Fibroblast of upper back skin (primary cell): ENCODE results near the gene EQTN.
"Not testable (repeated sequence)": the region's sequence is repeated elsewhere in the genome, so short reads cannot be mapped to it uniquely, and the experiment has no call there.

ENCODE experiments used
- DNase-seq: peaks from one replicate; pipeline ENCODE4 v3.0.0-alpha.2; 2013

The EQTN gene

GRCh38 chr9:27292659-27293405, 4.1 kb downstream of the EQTN start:
- DNase-seq = peak; percentile 79

- DNase-seq = no peak
Observed at GRCh38 chr9:27291292-27291691, 5.7 kb downstream of the EQTN start.

GRCh38 chr9:27282269-27282668, 14.7 kb downstream of the EQTN start:
- no peak for DNase-seq

GRCh38 chr9:27280860-27281259, 16.1 kb downstream of the EQTN start:
- no peak for DNase-seq

GRCh38 chr9:27280249-27280648, 16.7 kb downstream of the EQTN start:
- no peak for DNase-seq

- DNase-seq = no peak
Observed at GRCh38 chr9:27279611-27280010, 17.3 kb downstream of the EQTN start.

GRCh38 chr9:27278374-27278773, 18.6 kb downstream of the EQTN start:
- DNase-seq = peak; percentile 6

- peak; percentile 58 for DNase-seq
Observed at GRCh38 chr9:27276193-27277030, 20.5 kb downstream of the EQTN start.

GRCh38 chr9:27273186-27273585, 23.8 kb downstream of the EQTN start:
- DNase-seq = no peak

GRCh38 chr9:27272103-27272502, 24.8 kb downstream of the EQTN start:
- no peak for DNase-seq

- DNase-seq = peak; percentile 24
Observed at GRCh38 chr9:27261517-27262211, 35.3 kb downstream of the EQTN start.

GRCh38 chr9:27260789-27261516, 36.0 kb downstream of the EQTN start:
- no peak for DNase-seq

- no peak for DNase-seq
Observed at GRCh38 chr9:27258662-27259061, 38.3 kb downstream of the EQTN start.

- DNase-seq = no peak
Observed at GRCh38 chr9:27248702-27249101, 48.2 kb downstream of the EQTN start.

GRCh38 chr9:27247756-27248155, 49.2 kb downstream of the EQTN start:
- DNase-seq = peak; percentile 13

GRCh38 chr9:27239648-27240047, 57.3 kb downstream of the EQTN start:
- not testable (repeated sequence) for DNase-seq
